Suprapubic skin (tissue), 4 donors: ENCODE measurements around the gene CNN3.

Experiments
- CTCF ChIP-seq, 2 donors: fragments of 200-600 bp in 1 of 2; fragments of 450-650 bp in 1 of 2; sonication (generic) in 1 of 2; IDR thresholded peaks; one replicate each; pipeline ENCODE4 v1.5.1; 2016 to 2019; ENCODE audit warnings: antibody characterized with exemption in 2 of 2, mild to moderate bottlenecking in 1 of 2, moderate library complexity in 1 of 2
- EP300 ChIP-seq: sonication (generic); formaldehyde crosslinking; IDR thresholded peaks from one replicate; pipeline ENCODE4 v1.6.1; 2017; ENCODE audit warnings: antibody characterized with exemption
- POLR2AphosphoS5 ChIP-seq, 3 donors: sonication (generic); formaldehyde crosslinking; IDR thresholded peaks; one replicate each; pipeline ENCODE4 v1.6.1; 2017; ENCODE audit warnings: antibody characterized with exemption in 3 of 3

- no peak for TF ChIP-seq CTCF (IDR thresholded peaks at IDR 0.05)
- TF ChIP-seq POLR2AphosphoS5 (IDR thresholded peaks at IDR 0.05) = no peak
- no peak for TF ChIP-seq EP300
Observed at GRCh38 chr1:94974241-94974640, 47.3 kb upstream of the CNN3 start.
